ENCODE measurements around the gene MANSC1. TPM values are rescaled to one million over a fixed set of nuclear protein-coding genes. Genes with fewer than 3 reads are reported as not detected.
"Not testable (repeated sequence)": the region's sequence is repeated elsewhere in the genome, so short reads cannot be mapped to it uniquely, and the experiment has no call there.

The MANSC1 gene
- total RNA-seq, 2 donors from 2014 or later, result 0.50 to 1.1 TPM

DNA sequence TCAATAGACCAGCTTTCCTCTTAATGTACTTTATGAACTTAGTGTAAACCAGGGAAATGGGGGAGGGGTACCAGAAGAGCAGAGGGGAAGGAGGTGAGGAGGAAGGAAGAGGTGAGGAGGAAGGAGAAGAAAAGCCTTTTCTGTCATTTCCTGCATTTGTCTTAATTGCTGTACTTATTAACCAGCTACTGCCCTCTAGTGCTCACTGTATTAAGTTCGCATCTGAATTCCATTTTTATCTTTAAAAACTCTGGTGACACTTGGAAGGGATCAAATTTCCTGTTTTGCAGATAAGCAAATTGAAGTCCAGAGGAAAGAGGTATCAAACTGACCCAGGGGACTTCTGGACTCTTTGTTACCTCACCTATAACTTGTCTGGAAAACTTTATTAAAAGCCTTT lies 22.2 kb downstream of the MANSC1 start:
- no peaks in the 10 kb centered on the region for H3K36me3 Mint-ChIP-seq

DNA sequence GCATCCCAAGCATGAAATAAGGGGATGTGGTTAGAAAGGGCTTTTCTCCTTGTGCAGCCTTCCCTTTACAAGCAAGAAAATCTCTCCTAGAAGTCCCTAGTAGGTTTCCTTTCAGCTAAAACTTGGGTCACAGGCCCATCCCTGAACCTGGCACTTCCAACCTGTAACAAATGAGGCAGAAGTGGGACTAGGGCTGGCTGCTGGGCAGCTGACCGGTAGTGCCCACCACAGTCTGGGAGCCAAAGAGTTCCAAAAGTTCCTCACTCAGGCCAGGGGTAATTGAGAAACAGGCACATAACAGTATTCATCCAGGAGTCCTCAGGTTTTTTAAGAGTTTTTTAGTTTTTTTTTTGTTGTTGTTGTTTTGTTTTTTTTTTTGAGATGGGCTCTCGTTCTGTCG lies 23.8 kb downstream of the MANSC1 start:
- DNase-seq (ENCODE audit: low spot score) (no peak), ATAC-seq (no peak)
- Mint-ChIP-seq H3K4me3 (no peak overlapping the region), H3K27ac (no peak overlapping the region), H3K27me3 (peaks cover 29 to 31% of the 10 kb centered on the region in 2 donors), H3K4me1 (ENCODE audit: low read depth in 2 of 2) (peaks cover 7 to 12% of the 10 kb centered on the region in 2 donors), H3K36me3 (no peaks in the 10 kb centered on the region), H3K9me3 (no peaks in the 10 kb centered on the region)

More for the DNA sequence above, 22.2 kb downstream of the MANSC1 start:
- DNase-seq (ENCODE audit: low spot score) (no peak), ATAC-seq (peak in 1 of 2 donors; percentile 53)
- H3K9me3 Mint-ChIP-seq, result no peaks in the 10 kb centered on the region
- H3K4me1 Mint-ChIP-seq (ENCODE audit: low read depth in 2 of 2), result peaks cover 5 to 7% of the 10 kb centered on the region in 2 donors
- no peak overlapping the region for H3K4me3 Mint-ChIP-seq
- H3K27me3 Mint-ChIP-seq, result peaks cover 20 to 24% of the 10 kb centered on the region in 2 donors
- no peak overlapping the region for H3K27ac Mint-ChIP-seq

DNA sequence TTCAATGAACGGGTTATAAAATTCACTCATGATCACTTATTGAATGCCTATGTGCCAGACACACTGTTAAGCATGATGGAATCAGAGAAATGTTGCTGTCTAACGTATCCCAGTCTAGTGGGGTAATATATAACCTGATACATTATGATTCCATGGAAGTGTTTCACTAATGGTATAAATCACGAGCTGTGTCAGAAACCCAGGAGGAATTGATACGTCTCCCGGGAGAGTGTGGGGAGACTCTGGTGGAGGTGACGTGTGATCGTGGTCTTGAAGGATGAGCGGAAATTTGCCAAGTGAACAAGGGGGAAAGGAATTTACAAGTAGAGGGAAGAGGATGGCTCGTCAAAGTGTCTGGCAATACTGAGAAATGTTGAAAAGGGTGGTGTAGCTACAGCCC lies 26.5 kb downstream of the MANSC1 start:
- Mint-ChIP-seq H3K4me1 (ENCODE audit: low read depth in 2 of 2) (peaks cover 7 to 10% of the 10 kb centered on the region in 2 donors), H3K27ac (no peak overlapping the region), H3K27me3 (peaks cover 20 to 30% of the 10 kb centered on the region in 2 donors), H3K9me3 (no peaks in the 10 kb centered on the region), H3K36me3 (no peaks in the 10 kb centered on the region), H3K4me3 (no peak overlapping the region)
- DNase-seq (ENCODE audit: low spot score), result no peak
- no peak for ATAC-seq

DNA sequence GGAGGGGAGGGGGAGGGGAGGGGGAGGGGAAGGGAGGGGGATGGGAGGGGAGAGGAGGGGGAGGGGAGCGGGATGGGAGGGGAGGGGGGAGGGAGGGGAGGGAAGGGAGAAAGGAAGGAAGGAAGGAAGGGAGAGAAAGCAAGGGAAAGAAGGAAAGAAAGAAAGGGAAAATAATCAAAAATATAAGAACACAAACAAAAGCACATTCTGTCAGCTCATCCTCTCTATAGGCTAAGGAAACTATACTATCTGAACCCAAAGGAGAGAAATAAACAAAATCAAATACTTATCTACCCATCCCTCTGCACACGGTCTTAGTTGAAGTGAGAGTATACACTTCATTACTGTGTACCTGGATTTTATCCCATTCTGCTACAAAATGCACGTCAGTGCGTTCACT lies 26.9 kb downstream of the MANSC1 start:
- H3K4me3 Mint-ChIP-seq, result no peak overlapping the region
- H3K27me3 Mint-ChIP-seq, result peaks cover 20 to 30% of the 10 kb centered on the region in 2 donors
- H3K9me3 Mint-ChIP-seq, result no peaks in the 10 kb centered on the region
- H3K27ac Mint-ChIP-seq, result no peak overlapping the region
- H3K36me3 Mint-ChIP-seq, result no peaks in the 10 kb centered on the region
- ATAC-seq (no peak), DNase-seq (ENCODE audit: low spot score) (no peak)
- H3K4me1 Mint-ChIP-seq (ENCODE audit: low read depth in 2 of 2), result peaks cover 7 to 10% of the 10 kb centered on the region in 2 donors

DNA sequence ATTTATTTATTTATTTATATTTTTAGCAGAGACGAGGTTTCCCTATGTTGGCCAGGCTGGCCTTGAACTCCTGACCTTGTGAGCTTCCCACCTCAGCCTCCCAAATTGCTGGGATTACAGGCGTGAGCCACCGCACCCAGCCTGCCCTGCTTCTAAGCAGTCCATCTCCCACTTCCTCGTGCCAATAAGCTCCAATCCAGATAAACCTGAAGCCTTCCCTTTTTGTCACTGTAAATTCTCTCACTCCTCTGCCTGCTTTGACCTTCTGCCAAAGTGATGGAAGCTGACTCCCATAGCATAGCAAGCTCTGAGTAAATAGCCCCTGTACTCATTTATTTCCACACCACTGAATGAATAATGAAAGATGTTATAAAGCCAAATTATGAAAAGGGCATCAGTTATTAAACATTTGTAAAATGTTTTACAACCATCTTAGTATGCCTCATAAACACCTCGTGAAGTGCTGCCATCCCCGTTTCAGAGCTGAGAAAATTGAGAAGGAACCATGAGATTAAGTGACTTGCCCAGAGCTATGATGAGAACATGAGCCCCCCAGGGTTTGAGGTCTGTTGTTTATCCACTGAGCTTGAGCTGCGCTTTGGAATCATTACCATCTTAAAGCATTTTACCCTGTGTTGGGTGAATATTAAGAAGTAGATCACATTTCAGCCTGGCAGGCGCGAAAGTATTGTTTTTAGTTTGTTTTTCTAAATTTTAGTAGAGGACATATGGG lies 30.4 kb downstream of the MANSC1 start:
- Mint-ChIP-seq H3K4me3 (no peak overlapping the region), H3K27ac (no peak overlapping the region), H3K36me3 (no peaks in the 10 kb centered on the region), H3K27me3 (peaks cover 20 to 30% of the 10 kb centered on the region in 2 donors), H3K9me3 (no peaks in the 10 kb centered on the region), H3K4me1 (ENCODE audit: low read depth in 2 of 2) (peaks cover 0 to 7% of the 10 kb centered on the region in 2 donors)
- ATAC-seq (no peak), DNase-seq (ENCODE audit: low spot score) (no peak)

DNA sequence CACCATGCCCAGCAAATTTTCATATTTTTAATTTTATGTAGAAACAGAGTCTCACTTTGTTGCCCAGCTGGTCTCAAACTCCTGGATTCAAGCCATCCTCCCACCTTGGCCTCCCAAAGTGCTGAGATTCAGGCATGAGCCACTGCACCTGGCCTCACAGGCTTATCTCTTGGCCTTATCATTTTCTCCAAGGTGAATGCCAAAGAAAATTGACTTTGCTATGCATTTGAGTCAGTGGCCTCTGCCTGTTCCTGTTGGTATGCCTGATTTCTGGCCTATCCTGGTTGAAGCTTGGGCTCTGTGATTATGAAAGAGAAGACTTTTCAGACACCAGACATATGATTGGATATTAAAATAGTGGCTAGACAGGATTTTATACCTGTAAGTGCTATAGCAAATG lies 34.2 kb downstream of the MANSC1 start:
- DNase-seq (ENCODE audit: low spot score) (no peak), ATAC-seq (no peak)
- Mint-ChIP-seq H3K9me3 (no peaks in the 10 kb centered on the region), H3K36me3 (no peaks in the 10 kb centered on the region), H3K4me1 (ENCODE audit: low read depth in 2 of 2) (no peaks in the 10 kb centered on the region), H3K27me3 (peaks cover 5 to 7% of the 10 kb centered on the region in 2 donors), H3K4me3 (no peak overlapping the region), H3K27ac (no peak overlapping the region)

DNA sequence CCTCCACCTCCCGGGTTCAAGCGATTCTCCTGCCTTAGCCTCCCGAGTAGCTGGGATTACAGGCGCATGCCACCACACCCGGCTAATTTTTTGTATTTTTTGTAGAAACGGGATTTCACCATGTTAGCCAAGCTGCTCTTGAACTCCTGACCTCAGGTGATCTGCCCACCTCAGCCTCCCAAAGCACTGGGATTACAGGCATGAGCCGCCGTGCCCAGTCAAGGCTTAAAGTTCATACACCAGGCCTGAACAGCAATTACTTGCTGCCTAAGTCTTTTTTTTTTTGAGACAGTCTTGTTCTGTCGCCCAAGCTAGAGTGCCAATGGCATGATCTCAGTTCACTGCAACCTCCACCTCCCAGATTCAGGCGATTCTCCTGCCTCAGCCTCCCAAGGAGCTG lies 39.3 kb downstream of the MANSC1 start:
- not testable (repeated sequence) for H3K27me3 Mint-ChIP-seq; H3K9me3 Mint-ChIP-seq; ATAC-seq; DNase-seq (ENCODE audit: low spot score); H3K4me3 Mint-ChIP-seq; H3K36me3 Mint-ChIP-seq; H3K27ac Mint-ChIP-seq; H3K4me1 Mint-ChIP-seq (ENCODE audit: low read depth in 2 of 2)

DNA sequence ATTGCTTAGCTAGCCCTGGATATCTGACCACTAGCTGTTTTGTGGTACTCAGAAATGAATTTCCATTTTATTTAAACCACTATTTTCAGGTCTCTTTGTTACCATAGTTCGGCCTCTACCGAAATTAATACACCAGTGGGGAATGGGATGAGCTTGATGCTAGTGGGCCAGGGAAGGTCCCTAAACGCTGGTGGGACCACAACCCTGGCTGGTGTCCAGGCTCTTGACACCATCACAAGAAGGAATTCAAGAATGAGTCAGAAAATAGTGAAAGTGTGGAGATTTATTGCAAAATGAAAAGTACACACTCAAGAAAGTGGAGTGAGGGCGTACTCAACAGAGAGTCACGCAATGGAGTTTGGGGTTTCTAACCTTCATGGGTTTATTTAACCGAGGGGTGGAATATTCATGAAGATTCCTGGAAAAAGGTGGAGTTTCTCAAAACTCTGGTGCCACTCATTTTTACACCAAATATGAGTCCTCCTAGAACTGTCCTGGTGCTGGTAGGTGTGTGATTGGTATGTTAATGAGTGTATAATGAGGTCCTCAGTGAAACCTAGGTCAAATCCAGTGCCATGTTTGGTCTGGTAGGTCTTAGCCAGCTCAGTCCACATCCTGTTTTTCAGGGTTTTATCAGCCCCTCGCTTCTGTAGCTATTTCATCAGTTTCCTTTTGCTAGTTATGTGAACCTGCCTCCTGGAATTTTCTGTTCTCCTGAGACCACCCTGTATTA lies 44.3 kb downstream of the MANSC1 start:
- no peak overlapping the region for H3K27ac Mint-ChIP-seq
- peaks cover 0 to 5% of the 10 kb centered on the region in 2 donors for H3K4me1 Mint-ChIP-seq (ENCODE audit: low read depth in 2 of 2)
- peaks cover 16 to 29% of the 10 kb centered on the region in 2 donors for H3K27me3 Mint-ChIP-seq
- H3K36me3 Mint-ChIP-seq, result no peaks in the 10 kb centered on the region
- DNase-seq (ENCODE audit: low spot score), result no peak
- H3K9me3 Mint-ChIP-seq, result no peaks in the 10 kb centered on the region
- H3K4me3 Mint-ChIP-seq, result no peak overlapping the region
- ATAC-seq, result peak in 1 of 2 donors; percentile 78

DNA sequence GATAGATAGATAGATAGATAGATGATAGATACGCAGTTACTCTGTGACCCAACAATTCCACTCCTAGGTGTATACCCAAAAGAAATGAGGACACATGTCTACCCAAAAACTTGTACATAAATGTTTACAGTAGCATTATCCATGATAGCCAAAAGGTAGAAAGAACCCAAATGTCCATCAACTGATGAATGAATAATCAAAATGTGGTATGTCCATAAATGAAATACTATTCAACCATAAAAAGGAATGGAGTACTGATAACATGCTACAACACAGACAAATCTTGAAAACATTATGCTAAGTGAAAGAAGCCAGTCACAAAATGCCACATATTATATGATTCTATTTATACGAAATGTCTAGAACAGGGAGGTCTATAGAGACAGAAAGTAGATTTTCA lies 47.1 kb downstream of the MANSC1 start:
- DNase-seq (ENCODE audit: low spot score), result no peak
- Mint-ChIP-seq H3K9me3 (no peaks in the 10 kb centered on the region), H3K36me3 (no peaks in the 10 kb centered on the region), H3K4me1 (ENCODE audit: low read depth in 2 of 2) (peaks cover 0 to 5% of the 10 kb centered on the region in 2 donors), H3K4me3 (no peak overlapping the region), H3K27me3 (peaks cover 19 to 29% of the 10 kb centered on the region in 2 donors), H3K27ac (no peak overlapping the region)
- ATAC-seq, result no peak

DNA sequence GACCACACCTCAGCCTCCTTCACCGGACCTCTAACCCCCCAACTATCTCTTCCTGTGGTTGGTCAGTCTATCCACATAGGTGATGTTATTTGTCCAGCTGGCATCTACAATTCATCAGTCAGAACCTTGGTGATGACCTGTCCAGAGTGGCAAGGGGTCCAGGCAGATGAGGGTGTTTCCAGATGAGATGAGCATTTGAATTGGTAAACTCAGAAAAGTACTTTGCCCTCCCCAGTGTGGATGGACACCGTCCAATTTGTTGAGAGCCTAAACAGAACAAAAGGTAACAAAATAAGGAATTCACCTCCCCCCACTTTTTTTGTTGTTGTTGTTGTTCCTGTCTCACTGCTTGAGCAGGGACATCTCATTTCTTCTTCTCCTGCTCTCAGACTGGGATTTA lies 48.9 kb downstream of the MANSC1 start:
- Mint-ChIP-seq H3K27ac (no peak overlapping the region), H3K36me3 (no peaks in the 10 kb centered on the region), H3K4me1 (ENCODE audit: low read depth in 2 of 2) (peaks cover 0 to 5% of the 10 kb centered on the region in 2 donors), H3K27me3 (peaks cover 19 to 39% of the 10 kb centered on the region in 2 donors), H3K9me3 (no peaks in the 10 kb centered on the region), H3K4me3 (no peak overlapping the region)
- ATAC-seq (no peak), DNase-seq (ENCODE audit: low spot score) (no peak)

DNA sequence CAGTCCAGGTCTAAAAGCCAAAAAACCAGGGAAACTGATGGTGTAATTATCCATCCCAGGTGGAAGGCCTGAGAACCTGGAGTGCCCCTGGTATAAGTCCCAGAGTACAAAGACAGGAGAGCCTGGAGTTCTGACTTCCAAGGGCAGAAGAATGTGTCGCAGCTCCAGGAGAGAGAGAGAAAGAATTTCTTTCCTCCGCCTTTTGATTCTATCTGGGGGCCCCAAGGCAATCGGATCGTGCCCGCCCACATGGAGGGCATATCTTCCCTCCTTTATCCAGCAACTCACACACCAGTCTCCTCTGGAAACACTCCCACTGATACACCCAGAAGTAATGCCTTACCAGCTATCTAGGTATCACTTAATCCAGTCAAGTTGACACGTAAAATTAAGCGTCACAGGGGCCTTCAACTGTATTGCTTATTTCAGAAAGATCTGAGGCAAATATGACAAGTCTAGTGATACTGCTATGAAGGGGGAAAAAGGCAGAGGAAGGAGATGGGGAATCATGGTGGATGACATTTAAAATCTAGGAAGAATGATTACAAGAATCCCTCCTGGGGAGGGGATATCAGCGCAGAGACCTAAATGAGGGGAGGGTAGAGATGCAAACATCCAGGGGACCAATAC lies 52.7 kb downstream of the MANSC1 start:
- DNase-seq (ENCODE audit: low spot score), result no peak
- Mint-ChIP-seq H3K36me3 (no peaks in the 10 kb centered on the region), H3K9me3 (no peaks in the 10 kb centered on the region), H3K4me1 (ENCODE audit: low read depth in 2 of 2) (no peaks in the 10 kb centered on the region), H3K27me3 (peaks cover 26 to 47% of the 10 kb centered on the region in 2 donors), H3K27ac (no peak overlapping the region), H3K4me3 (no peak overlapping the region)
- no peak for ATAC-seq

DNA sequence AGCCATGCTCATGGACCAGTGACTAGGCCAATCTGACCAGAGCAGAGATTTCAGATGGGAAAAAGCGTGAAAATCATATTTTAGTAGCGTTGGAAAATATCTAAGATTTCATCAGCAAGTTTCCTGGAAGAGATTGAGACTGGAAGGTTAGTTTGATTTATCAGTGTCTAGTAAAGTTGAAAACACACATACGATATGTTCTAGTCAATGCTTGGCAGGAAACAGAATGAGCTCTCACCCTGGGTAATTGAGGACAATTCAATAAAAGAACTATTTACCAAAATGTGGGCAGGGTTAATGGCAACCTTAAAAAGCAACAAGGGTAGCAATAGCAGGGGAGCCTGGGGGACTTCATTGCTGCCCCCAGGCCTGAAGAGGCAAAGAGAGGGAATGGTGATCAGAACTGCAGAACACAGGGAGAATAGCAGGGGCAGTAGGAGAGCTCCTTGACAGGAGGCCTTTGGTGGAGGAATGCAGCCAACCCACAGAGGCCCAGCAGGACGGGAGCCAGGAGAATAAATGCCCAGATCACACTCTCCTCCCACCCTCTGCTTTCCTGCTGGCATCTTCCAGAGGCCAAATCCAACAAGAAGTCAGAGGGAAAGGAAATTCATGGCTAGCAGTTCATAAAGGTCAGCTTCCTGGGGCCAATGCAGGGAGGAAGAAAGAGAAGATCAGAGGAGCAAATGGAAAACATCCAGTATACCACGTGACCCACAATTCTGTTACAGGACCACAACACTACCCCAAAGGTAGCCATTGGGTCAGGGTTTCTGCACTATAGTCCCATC lies 55.6 kb downstream of the MANSC1 start:
- no peak overlapping the region for H3K27ac Mint-ChIP-seq
- no peaks in the 10 kb centered on the region for H3K36me3 Mint-ChIP-seq
- H3K27me3 Mint-ChIP-seq, result peaks cover 20 to 44% of the 10 kb centered on the region in 2 donors
- no peak for ATAC-seq
- H3K9me3 Mint-ChIP-seq, result no peaks in the 10 kb centered on the region
- H3K4me1 Mint-ChIP-seq (ENCODE audit: low read depth in 2 of 2), result no peaks in the 10 kb centered on the region
- no peak overlapping the region for H3K4me3 Mint-ChIP-seq
- no peak for DNase-seq (ENCODE audit: low spot score)

DNA sequence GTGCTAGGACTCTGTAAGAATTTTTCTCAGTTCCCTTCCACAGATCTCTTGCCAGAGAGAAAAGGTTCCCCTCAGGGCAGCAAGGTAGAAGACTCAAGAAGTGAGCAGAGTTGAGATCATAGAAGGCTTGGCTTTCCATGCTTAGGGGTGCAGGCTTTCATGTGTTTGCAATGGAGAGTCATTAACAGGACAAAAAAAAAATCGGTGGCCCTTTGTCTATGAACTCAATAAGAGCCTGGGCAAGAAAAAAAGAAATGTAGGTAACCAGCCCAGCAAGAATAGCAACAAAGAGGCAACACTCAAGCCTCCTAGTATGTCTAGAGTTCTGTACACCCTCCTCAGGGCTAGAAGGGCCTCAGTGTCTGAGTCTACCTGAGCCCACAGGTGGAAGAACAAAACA lies 59.8 kb downstream of the MANSC1 start:
- Mint-ChIP-seq H3K36me3 (no peaks in the 10 kb centered on the region), H3K27ac (no peak overlapping the region), H3K4me3 (no peak overlapping the region), H3K9me3 (no peaks in the 10 kb centered on the region), H3K4me1 (ENCODE audit: low read depth in 2 of 2) (no peaks in the 10 kb centered on the region), H3K27me3 (peaks cover 15 to 34% of the 10 kb centered on the region in 2 donors)
- no peak for DNase-seq (ENCODE audit: low spot score)
- no peak for ATAC-seq
